ENCODE results near the gene C1orf53.

C1orf53 gene

DNA sequence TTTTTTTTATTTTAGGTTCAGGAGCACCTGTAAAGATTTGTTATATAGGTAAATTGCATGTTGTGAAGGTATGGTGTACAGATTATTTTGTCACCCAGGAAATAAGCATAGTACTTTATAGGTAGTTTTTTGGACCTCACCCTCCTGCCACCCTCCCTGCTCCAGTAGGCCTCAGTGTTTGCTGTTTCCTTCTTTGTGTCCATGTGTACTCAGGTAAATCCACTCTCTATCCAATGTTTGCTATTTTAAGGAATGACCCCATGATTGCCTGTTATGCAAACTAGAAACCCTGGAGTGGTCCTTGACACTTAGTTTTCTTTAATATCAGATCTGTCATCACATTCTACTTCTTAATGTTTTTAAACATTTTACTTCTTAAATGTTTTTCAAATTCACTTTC lies 48.7 kb downstream of the C1orf53 start:
- TF ChIP-seq TEAD4 (IDR thresholded peaks at IDR 0.05), result no peak
- TF ChIP-seq CEBPB (IDR thresholded peaks at IDR 0.05), result no peak
- TF ChIP-seq, protein P1, sequence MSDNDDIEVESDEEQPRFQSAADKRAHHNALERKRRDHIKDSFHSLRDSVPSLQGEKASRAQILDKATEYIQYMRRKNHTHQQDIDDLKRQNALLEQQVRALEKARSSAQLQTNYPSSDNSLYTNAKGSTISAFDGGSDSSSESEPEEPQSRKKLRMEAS (IDR thresholded peaks at IDR 0.05), result no peak
- TF ChIP-seq EP300 (IDR thresholded peaks at IDR 0.05; ENCODE audit: borderline replicate concordance), result no peak
- TF ChIP-seq RAD21 (IDR thresholded peaks at IDR 0.05; ENCODE audit: low read depth), result no peak
- no peak for TF ChIP-seq USF1 (IDR thresholded peaks at IDR 0.05)
- TF ChIP-seq TCF12 (IDR thresholded peaks at IDR 0.05; ENCODE audit: low read depth), result no peak
- no peak for TF ChIP-seq NFIC (IDR thresholded peaks at IDR 0.05)
- no peak for TF ChIP-seq REST (IDR thresholded peaks at IDR 0.05; ENCODE audit: low read depth)
- no peak for TF ChIP-seq YY1 (IDR thresholded peaks at IDR 0.05; ENCODE audit: low read depth)
- TF ChIP-seq FOXM1 (IDR thresholded peaks at IDR 0.05; ENCODE audit: borderline replicate concordance, low read depth), result no peak
- TF ChIP-seq EGR1 (IDR thresholded peaks at IDR 0.05), result no peak
- TF ChIP-seq ZBTB7A (IDR thresholded peaks at IDR 0.05; ENCODE audit: low read depth), result no peak
- no peak for TF ChIP-seq CREB1 (IDR thresholded peaks at IDR 0.05; ENCODE audit: low read depth)
- TF ChIP-seq TAF1 (IDR thresholded peaks at IDR 0.05; ENCODE audit: low read depth), result no peak

DNA sequence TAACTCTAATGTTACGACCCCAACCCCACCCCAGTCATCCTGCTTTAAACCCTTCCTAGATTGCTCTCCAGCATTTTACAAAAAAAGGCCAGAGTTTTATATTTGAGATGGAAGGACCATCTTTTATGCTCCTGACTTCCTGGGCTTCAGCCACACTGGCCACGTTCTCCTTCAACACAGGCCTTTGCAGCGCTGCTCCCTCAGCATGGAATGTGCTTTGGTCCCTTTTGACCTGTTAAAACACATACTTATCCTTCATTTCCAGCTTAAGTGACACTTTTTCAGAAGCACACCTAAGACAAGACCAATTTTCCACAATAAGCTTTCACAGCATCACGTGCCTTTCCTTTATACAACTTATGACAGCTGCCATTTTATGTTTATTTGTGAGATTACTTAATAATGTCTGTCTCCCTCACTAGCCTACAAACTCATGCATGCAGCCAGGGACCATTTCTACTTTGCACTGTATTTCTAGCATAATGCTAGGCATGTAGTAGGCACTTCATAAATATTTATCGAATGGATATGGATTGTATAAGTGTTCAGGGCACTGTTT lies 49.3 kb downstream of the C1orf53 start:
- no peak for TF ChIP-seq USF1 (IDR thresholded peaks at IDR 0.05)
- TF ChIP-seq EP300 (IDR thresholded peaks at IDR 0.05; ENCODE audit: borderline replicate concordance), result no peak
- TF ChIP-seq FOXM1 (IDR thresholded peaks at IDR 0.05; ENCODE audit: borderline replicate concordance, low read depth), result no peak
- TF ChIP-seq EGR1 (IDR thresholded peaks at IDR 0.05), result no peak
- no peak for TF ChIP-seq CEBPB (IDR thresholded peaks at IDR 0.05)
- TF ChIP-seq TAF1 (IDR thresholded peaks at IDR 0.05; ENCODE audit: low read depth), result no peak
- TF ChIP-seq REST (IDR thresholded peaks at IDR 0.05; ENCODE audit: low read depth), result no peak
- TF ChIP-seq ZBTB7A (IDR thresholded peaks at IDR 0.05; ENCODE audit: low read depth), result no peak
- no peak for TF ChIP-seq CREB1 (IDR thresholded peaks at IDR 0.05; ENCODE audit: low read depth)

- no peak for TF ChIP-seq TAF1 (IDR thresholded peaks at IDR 0.05; ENCODE audit: low read depth)
- TF ChIP-seq NFIC (IDR thresholded peaks at IDR 0.05), result no peak
- TF ChIP-seq EGR1 (IDR thresholded peaks at IDR 0.05), result no peak
- TF ChIP-seq TEAD4 (IDR thresholded peaks at IDR 0.05), result no peak
- no peak for TF ChIP-seq RAD21 (IDR thresholded peaks at IDR 0.05; ENCODE audit: low read depth)
- no peak for TF ChIP-seq EP300 (IDR thresholded peaks at IDR 0.05; ENCODE audit: borderline replicate concordance)
- no peak for TF ChIP-seq TCF12 (IDR thresholded peaks at IDR 0.05; ENCODE audit: low read depth)
- no peak for TF ChIP-seq USF1 (IDR thresholded peaks at IDR 0.05)
- TF ChIP-seq CREB1 (IDR thresholded peaks at IDR 0.05; ENCODE audit: low read depth), result no peak
- TF ChIP-seq ZBTB7A (IDR thresholded peaks at IDR 0.05; ENCODE audit: low read depth), result no peak
- no peak for TF ChIP-seq REST (IDR thresholded peaks at IDR 0.05; ENCODE audit: low read depth)
- TF ChIP-seq, protein P1 (IDR thresholded peaks at IDR 0.05), result no peak
- TF ChIP-seq FOXM1 (IDR thresholded peaks at IDR 0.05; ENCODE audit: borderline replicate concordance, low read depth), result no peak
- TF ChIP-seq CEBPB (IDR thresholded peaks at IDR 0.05), result no peak
- TF ChIP-seq YY1 (IDR thresholded peaks at IDR 0.05; ENCODE audit: low read depth), result no peak
Measured at GRCh38 chr1:197954718-197955418, 52.4 kb downstream of the C1orf53 start.
